AG04450 (cell line): ENCODE results near the gene GRIN3A. TPM values are rescaled to one million over a fixed set of nuclear protein-coding genes. Genes with fewer than 3 reads are reported as not detected.
"Not testable (repeated sequence)": the region's sequence is repeated elsewhere in the genome, so short reads cannot be mapped to it uniquely, and the experiment has no call there.

Experiments used
- CTCF ChIA-PET: fragments of 300-600, 350-600 bp; formaldehyde crosslinking; extraction: SDS; loops from one replicate; lab custom pipeline; 2022; ENCODE audit warnings: antibody characterized with exemption, inconsistent platforms; lab: Charles Lee
- POLR2A ChIA-PET: fragments of 350-600 bp; formaldehyde crosslinking; extraction: SDS; loops from one replicate; lab custom pipeline; 2021; ENCODE audit warnings: antibody characterized with exemption, inconsistent platforms; lab: Yijun Ruan, JAX
- DNase-seq: peaks from one replicate; pipeline ENCODE4 v3.0.0-alpha.2; 2011; ENCODE audit warnings: low read depth, low spot score
- H3K27ac ChIP-seq: one replicate; pipeline ENCODE4 v1.5.1; 2012; ENCODE audit warnings: low read depth, low read length, control low read depth
- H3K27me3 ChIP-seq: one replicate; pipeline ENCODE4 v1.6.0; 2012; ENCODE audit warnings: low read length; ENCODE audit not compliant: control insufficient read depth, insufficient read depth
- H3K4me3 ChIP-seq: 2 replicates; pipeline ENCODE4 v1.5.1; 2011; ENCODE audit warnings: mild to moderate bottlenecking, low read depth, low read length, control low read depth
- H3K9me3 ChIP-seq: 2 replicates; pipeline ENCODE4 v1.5.1; 2012; ENCODE audit warnings: low read length; ENCODE audit not compliant: control insufficient read depth, insufficient read depth
- CTCF ChIP-seq: IDR thresholded peaks from 2 replicates; pipeline ENCODE4 v1.5.1; 2011; ENCODE audit warnings: low read depth, low read length, control low read depth, inconsistent platforms
- polyA plus RNA-seq: library from polyadenylated mRNA; depleted of rRNA; stranded (reverse); fragments of >200 nt; gene quantifications from 2 replicates; pipeline ENCODE4 v1.2.3, GENCODE V29; 2011

The GRIN3A gene
- polyA plus RNA-seq, 1 experiment, result not detected

- no peak for TF ChIP-seq CTCF
- Histone ChIP-seq H3K27me3 (no peaks in the 10 kb centered on the region), H3K27ac (no peak within 1 kb of the TSS), H3K9me3 (no peaks in the 10 kb centered on the region; the same call in 1 of the 2 replicates), H3K4me3 (no peak within 1 kb of the TSS)
- ChIA-PET CTCF (interaction anchor here (1.2 kb wide), 1 partner anchor 136 kb away, joined by 3 read pairs; no protein-coding TSS in a partner anchor), POLR2A (interaction anchor here (0.6 kb wide), 1 partner anchor 1423 kb away, joined by 4 read pairs; no protein-coding TSS in a partner anchor)
- no peak for DNase-seq
Measured at GRCh38 chr9:101594796-101595195, 143.7 kb downstream of the GRIN3A start, which contains the start of gene PPP3R2. Gene PPP3R2, minus strand, starts transcription at chr9:101594969. Its CDS starts 48 bp downstream, at chr9:101594921.

- Histone ChIP-seq H3K9me3 (no peaks in the 10 kb centered on the region; the same call in 1 of the 2 replicates), H3K4me3 (no peak overlapping the region), H3K27ac (no peak overlapping the region), H3K27me3 (no peaks in the 10 kb centered on the region)
- ChIA-PET CTCF (interaction anchor here (0.9 kb wide), 1 partner anchor 61 kb away, joined by 4 read pairs; no protein-coding TSS in a partner anchor), POLR2A (no interaction called here)
- no peak for TF ChIP-seq CTCF
- no peak for DNase-seq
Measured at GRCh38 chr9:101593345-101593744, 145.1 kb downstream of the GRIN3A start.

- DNase-seq, result no peak
- no peak for TF ChIP-seq CTCF
- H3K4me3 ChIP-seq, result no peak overlapping the region
- H3K9me3 ChIP-seq, result no peaks in the 10 kb centered on the region; the same call in 1 of the 2 replicates
- H3K27ac ChIP-seq, result no peak overlapping the region
- ChIA-PET CTCF (interaction anchor here (0.9 to 1.1 kb wide), 2 partner anchors 10 to 60 kb away, joined by 4 to 6 read pairs; no protein-coding TSS in a partner anchor), POLR2A (no interaction called here)
- no peaks in the 10 kb centered on the region for H3K27me3 ChIP-seq
Measured at GRCh38 chr9:101592788-101593187, 145.7 kb downstream of the GRIN3A start.

GRCh38 chr9:101591787-101592446 lies 146.5 kb downstream of the GRIN3A start:
- Histone ChIP-seq H3K27me3 (no peaks in the 10 kb centered on the region), H3K9me3 (no peaks in the 10 kb centered on the region; the same call in 1 of the 2 replicates), H3K27ac (no peak overlapping the region), H3K4me3 (no peak overlapping the region)
- CTCF ChIA-PET, result interaction anchor here (1.1 kb wide), 1 partner anchor 11 kb away, joined by 6 read pairs; no protein-coding TSS in a partner anchor
- DNase-seq, result no peak
- POLR2A ChIA-PET, result no interaction called here
- no peak for TF ChIP-seq CTCF

GRCh38 chr9:101590901-101591300 lies 147.5 kb downstream of the GRIN3A start:
- Histone ChIP-seq H3K27ac (no peak overlapping the region), H3K27me3 (no peaks in the 10 kb centered on the region), H3K4me3 (no peak overlapping the region), H3K9me3 (no peaks in the 10 kb centered on the region; the same call in 1 of the 2 replicates)
- TF ChIP-seq CTCF, result no peak
- DNase-seq, result no peak
- CTCF ChIA-PET, result no interaction called here
- POLR2A ChIA-PET, result no interaction called here

- POLR2A ChIA-PET, H3K27ac ChIP-seq, H3K4me3 ChIP-seq, H3K9me3 ChIP-seq, DNase-seq, H3K27me3 ChIP-seq: not testable (repeated sequence)
- CTCF ChIA-PET, result interaction anchor here (1.2 kb wide), 1 partner anchor 10 kb away, joined by 4 read pairs; no protein-coding TSS in a partner anchor
Measured at GRCh38 chr9:101590074-101590473, 148.4 kb downstream of the GRIN3A start.
